ENCODE measurements around the gene HCN1.

Gene HCN1

DNA sequence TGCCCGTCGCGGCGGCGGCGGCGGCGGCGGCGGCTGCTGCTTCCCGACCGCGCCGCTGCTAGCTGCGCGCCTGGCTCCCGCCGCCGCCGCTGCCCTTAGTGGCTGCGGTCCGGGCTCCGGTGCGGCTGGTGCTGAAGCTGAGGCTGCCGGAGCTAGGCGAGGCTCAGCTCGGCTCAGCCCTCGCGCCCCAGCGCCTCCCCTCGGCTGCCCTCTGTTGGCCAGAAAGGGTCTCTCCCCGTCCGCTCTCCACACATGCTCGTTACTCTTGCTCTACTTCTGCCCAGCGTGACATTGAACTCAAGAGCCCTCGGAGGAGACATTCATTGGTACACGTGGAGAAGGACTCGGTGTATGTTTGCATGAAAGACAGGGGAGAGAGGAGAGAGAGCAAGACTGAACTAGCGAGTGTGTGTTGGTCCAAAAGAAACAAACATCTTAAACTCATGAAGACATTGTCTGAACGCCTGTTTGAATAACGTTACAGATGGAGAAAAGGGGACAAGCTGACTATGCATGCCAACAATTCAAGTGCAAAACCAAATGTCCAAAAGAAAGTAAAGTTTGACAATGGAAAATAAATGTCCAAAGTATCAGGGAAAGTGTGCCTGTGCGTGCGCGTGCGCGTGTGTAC is at the start of gene HCN1:
Gene HCN1 (minus strand): TSS at position 175 of the 631 bp plus-strand sequence.
- no peak for DNase-seq (ENCODE audit: low read depth, low spot score)

GRCh38 chr5:45741110-45741509 is 44.9 kb upstream of the HCN1 start:
- no peak for DNase-seq (ENCODE audit: low read depth, low spot score)

DNA sequence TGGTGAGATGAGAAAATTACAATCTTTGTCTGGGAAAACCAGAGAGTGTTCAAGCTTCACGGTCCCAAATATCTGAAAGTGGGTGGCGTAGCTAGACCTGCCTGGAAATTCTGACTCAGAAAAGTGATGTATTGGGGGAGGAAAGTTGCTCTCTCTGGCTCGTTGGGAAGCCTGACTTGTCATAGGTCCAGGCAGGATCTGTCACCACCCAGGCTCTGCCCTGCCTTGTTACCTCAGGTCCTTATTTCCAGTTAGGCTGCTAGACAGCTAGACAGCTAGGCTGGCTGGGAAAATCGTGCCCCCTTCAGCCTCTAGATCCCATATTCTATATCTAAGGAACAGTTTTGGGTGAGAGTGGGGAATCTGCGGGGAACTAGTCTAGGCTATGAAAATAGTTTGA is 41.0 kb upstream of the HCN1 start:
- no peak for DNase-seq (ENCODE audit: low read depth, low spot score)

DNA sequence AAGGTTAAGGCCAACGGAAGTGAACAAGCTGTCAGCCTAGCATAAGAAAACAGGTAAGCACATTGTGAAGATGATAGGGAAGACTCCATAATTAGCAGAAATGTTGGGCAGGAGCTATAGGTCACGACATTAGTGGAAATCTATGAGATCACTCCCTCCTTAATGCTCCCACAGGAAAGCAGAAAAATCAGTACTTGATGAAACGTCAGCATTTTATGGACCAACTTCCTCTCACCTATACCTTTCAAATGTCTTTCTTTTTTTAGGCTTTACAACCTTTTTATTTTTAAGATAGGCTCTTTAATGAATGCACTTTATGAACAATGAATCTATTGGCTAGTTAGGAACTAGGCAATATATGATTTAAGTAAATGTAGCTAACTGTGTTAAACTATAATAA is 29.4 kb upstream of the HCN1 start:
- DNase-seq (ENCODE audit: low read depth, low spot score), result no peak

DNA sequence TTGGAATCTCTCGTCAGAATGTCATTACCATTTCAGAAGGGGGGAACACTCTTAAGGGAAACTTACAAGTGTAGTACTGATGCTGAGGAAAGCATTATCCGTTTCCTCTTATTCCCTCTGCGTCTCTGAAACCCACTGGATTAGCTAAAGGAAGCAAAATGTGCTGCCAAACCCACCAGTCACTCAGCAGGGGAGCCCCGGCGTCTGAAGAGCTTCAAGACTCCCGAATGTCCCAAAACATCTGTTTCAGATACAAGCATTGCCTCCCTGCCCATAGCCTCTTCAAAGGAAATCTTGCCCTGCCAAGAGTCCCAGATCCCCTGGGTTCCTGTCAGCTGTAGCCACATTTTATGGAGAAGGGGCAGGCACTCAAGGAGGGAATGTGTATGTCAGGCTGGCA is 1.0 kb upstream of the HCN1 start:
- DNase-seq (ENCODE audit: low read depth, low spot score), result no peak

GRCh38 chr5:45695804-45696156 is 400 bp downstream of the HCN1 start:
- no peak for DNase-seq (ENCODE audit: low read depth, low spot score)

DNA sequence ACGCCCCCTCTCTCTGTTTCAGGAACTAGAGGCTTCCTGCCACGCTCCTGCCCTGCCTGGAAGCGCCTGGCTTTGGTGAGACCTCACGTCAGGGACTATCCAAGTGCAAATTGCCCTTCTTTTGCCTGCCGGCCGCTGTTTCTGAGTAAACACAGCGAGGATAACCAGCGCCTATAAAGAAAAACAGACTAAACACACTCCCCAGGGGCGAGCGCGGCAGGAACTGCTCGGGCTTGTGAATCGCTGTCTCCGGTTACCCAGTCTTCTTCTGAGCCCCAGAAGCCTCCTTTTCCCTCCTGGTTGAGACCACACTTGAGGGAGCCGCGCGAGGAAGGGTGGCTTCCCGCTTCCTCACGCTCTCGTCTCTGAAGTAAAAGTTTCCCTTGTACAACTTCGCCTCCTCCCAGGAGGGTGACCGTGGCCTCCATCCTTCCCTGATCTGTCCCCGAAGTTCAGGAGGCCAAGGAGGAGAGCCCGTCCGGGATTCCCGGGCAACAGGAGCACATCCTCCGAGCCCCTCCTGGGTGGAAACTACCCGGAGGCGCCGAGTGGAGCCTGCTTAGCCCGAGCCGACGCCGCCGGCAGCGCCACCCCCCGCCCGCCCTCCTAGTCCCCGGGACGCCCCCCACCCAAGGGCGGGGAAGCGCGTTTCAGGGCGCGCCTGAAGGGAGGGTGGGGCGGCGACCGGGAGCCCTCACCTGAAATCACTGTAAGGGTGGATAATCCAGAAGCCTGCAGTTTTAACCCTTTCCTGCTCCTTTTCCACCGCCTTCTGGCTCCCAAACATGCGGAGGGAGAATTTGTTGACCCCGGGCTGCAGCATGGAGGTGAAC is 993 bp downstream of the HCN1 start:
- no peak for DNase-seq (ENCODE audit: low read depth, low spot score)

GRCh38 chr5:45694255-45694814 is 1.8 kb downstream of the HCN1 start:
- DNase-seq (ENCODE audit: low read depth, low spot score), result no peak

GRCh38 chr5:45692481-45692880 is 3.7 kb downstream of the HCN1 start:
- no peak for DNase-seq (ENCODE audit: low read depth, low spot score)

GRCh38 chr5:45691656-45692055 is 4.5 kb downstream of the HCN1 start:
- DNase-seq (ENCODE audit: low read depth, low spot score), result no peak

GRCh38 chr5:45687701-45688100 is 8.5 kb downstream of the HCN1 start:
- DNase-seq (ENCODE audit: low read depth, low spot score), result no peak

GRCh38 chr5:45686620-45687019 is 9.6 kb downstream of the HCN1 start:
- no peak for DNase-seq (ENCODE audit: low read depth, low spot score)

DNA sequence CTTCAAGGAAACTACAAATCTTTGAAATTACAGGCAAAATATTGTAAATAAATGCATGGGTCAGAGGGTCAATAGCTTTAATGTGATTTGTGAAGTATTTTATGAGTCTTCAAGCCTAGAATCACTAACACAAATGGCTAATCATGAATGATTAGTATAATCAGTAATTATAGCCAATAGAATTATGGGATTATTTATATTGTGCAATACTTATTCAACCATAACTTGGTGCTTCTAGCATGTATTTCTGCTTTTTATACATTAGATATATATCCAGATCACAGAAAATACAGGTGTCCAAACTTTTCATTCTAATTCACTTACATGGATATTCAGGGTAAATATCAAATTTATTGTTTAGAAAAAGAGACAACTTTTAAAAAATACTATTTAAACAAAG is 12.1 kb downstream of the HCN1 start:
- DNase-seq (ENCODE audit: low read depth, low spot score), result no peak

DNA sequence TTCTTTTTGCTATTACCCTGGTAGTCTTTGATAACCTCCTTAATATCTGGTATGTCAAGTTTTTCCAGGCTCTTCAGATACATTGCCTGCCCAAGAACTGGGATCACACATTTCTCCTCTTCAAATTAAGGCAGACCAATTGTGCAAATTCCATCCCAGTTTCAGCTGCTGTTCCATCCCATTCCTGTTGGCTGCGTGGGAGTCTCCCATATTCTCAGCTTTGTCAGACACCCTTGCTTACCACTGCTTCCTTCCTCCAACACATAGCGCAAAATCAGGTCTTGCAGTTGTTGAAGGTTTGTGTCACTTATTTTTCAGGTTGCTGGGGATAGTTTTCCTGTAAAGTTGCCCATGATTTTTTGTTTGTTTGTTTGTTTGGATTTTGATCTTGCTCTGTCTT is 15.2 kb downstream of the HCN1 start:
- no peak for DNase-seq (ENCODE audit: low read depth, low spot score)

- no peak for DNase-seq (ENCODE audit: low read depth, low spot score)
Observed at GRCh38 chr5:45677524-45677923, 18.7 kb downstream of the HCN1 start.

GRCh38 chr5:45672271-45672670 is 23.9 kb downstream of the HCN1 start:
- DNase-seq (ENCODE audit: low read depth, low spot score), result no peak

GRCh38 chr5:45648744-45649143 is 47.4 kb downstream of the HCN1 start:
- DNase-seq (ENCODE audit: low read depth, low spot score), result no peak

GRCh38 chr5:45643056-45643455 is 53.1 kb downstream of the HCN1 start:
- DNase-seq (ENCODE audit: low read depth, low spot score), result no peak

GRCh38 chr5:45642370-45642769 is 53.8 kb downstream of the HCN1 start:
- no peak for DNase-seq (ENCODE audit: low read depth, low spot score)

GRCh38 chr5:45639040-45639439 is 57.1 kb downstream of the HCN1 start:
- DNase-seq (ENCODE audit: low read depth, low spot score), result no peak

- DNase-seq (ENCODE audit: low read depth, low spot score), result no peak
Observed at GRCh38 chr5:45627076-45627656, 69.0 kb downstream of the HCN1 start.

DNA sequence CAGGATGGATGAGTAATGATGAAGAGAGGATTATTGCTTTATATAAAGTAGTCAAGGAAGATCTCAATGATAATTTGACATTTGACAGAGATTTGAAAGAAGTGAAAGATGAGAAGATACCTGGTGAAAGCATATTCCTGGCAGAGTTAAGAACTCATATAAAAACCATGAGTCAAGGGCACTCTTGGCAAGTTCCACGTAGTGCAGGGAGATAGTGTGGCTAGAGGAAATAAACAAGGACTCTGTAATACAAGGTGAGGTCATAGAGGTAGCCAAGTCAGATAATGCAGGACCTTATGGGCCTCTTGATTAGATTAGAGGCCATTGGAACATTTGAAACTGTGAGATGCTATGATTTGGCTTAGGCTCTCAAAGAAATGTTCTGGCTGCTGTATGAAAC is 72.3 kb downstream of the HCN1 start:
- DNase-seq (ENCODE audit: low read depth, low spot score), result no peak

DNA sequence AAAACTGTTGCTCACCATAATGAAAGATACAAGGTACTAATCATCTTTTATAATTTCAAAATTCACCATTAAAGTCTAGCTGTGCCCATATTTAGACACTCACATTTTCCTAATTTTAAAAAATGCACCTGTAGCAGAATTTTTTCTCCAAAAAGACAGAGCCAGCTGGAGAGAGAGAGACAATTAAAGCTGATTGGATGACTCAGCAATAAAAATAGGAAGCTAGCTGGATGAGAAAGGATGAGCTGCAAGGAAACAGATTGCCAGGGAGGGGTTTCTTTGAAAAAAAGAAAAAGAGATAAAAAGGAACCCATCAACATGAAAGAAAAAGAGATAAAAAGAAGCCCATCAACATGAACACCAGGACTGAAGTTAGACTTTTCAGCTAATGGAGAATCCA is 73.8 kb downstream of the HCN1 start:
- no peak for DNase-seq (ENCODE audit: low read depth, low spot score)

All from activated naive CD8-positive, alpha-beta T cell treated with anti-CD3 and anti-CD28 coated beads, Interleukin-2, amount 50 U/mL, for 16 hours (primary cell).